Heart left ventricle (tissue), 16 donors: ENCODE measurements around the gene KL. TPM values are rescaled to one million over a fixed set of nuclear protein-coding genes. Genes with fewer than 3 reads are reported as not detected.
A peak's percentile ranks its signal among the peaks of the same experiment; 100 is the strongest.

Source experiments
- ATAC-seq, 4 donors: fragments of 200-7000 bp; cut with Tn5 transposase; one replicate each; pipeline ENCODE4 v1.9.1; 2020 to 2022; ENCODE audit warnings: moderate library complexity in 4 of 4, mild to moderate bottlenecking in 3 of 4, moderate number of reproducible peaks in 1 of 4
- DNase-seq, 5 donors: peaks; one replicate each; pipeline ENCODE4 v3.0.0-alpha.2; 2020
- H3K27ac ChIP-seq, 12 donors: fragments of 200-600 bp; sonication (generic) in 4 of 12; one replicate each; pipeline versions ENCODE4 v1.5.0 to v1.8.0; 2016 to 2022; ENCODE audit warnings: mild to moderate bottlenecking in 2 of 12
- H3K27me3 ChIP-seq, 9 donors: fragments of 200-600 bp; sonication (generic) in 2 of 9; one replicate each; pipeline versions ENCODE4 v1.5.1 to v1.8.0; 2016 to 2022; ENCODE audit warnings: mild to moderate bottlenecking in 3 of 9
- H3K36me3 ChIP-seq, 9 donors: fragments of 200-600 bp; sonication (generic) in 2 of 9; one replicate each; pipeline versions ENCODE4 v1.5.0 to v1.8.0; 2018 to 2022; ENCODE audit warnings: mild to moderate bottlenecking in 2 of 9
- H3K4me1 ChIP-seq, 12 donors: fragments of 200-600 bp; sonication (generic) in 4 of 12; one replicate each; pipeline versions ENCODE4 v1.5.0 to v1.8.0; 2016 to 2022; ENCODE audit warnings: mild to moderate bottlenecking in 3 of 12
- H3K4me3 ChIP-seq, 12 donors: fragments of 200-600 bp; sonication (generic) in 4 of 12; one replicate each; pipeline versions ENCODE4 v1.5.0 to v1.8.0; 2017 to 2022; ENCODE audit warnings: mild to moderate bottlenecking in 9 of 12, moderate library complexity in 4 of 12
- H3K9me3 ChIP-seq, 12 donors: fragments of 200-600 bp; sonication (generic) in 4 of 12; one replicate each; pipeline versions ENCODE4 v1.5.0 to v1.8.0; 2016 to 2022; ENCODE audit warnings: mild to moderate bottlenecking in 1 of 12
- POLR2A ChIP-seq, 2 donors: fragments of 450-650 bp; IDR thresholded peaks; one replicate each; pipeline ENCODE4 v1.6.1; 2017; ENCODE audit warnings: antibody characterized with exemption in 2 of 2, mild to moderate bottlenecking in 2 of 2, moderate library complexity in 2 of 2
- WGBS, 4 donors: extraction: QIAGEN DNeasy Blood & Tissue Kit in 2 of 4; methylation state at CpG; one replicate each; pipeline versions ENCODE4 v1.1.5 to v1.1.7; 2013 to 2018; 5-methylcytosine and 5-hydroxymethylcytosine counted together
- intact Hi-C, 10 donors: fragments of 100-400 bp; cut with DNase I; formaldehyde crosslinking; loops; one replicate each; pipeline versions ENCODE4 v1.11.1 to v1.14.2; 2022
- polyA plus RNA-seq, 2 donors: library from polyadenylated mRNA; stranded (reverse); fragments of 200-250 nt; gene quantifications; one replicate each; pipeline ENCODE4 v1.2.3, GENCODE V29; 2013
- total RNA-seq, 9 donors: library from RNA; depleted of rRNA in 2 of 9; stranded (reverse); fragments of >200 nt in 2 of 9; fragmentation: NEBNext Ultra II Directional in 3 of 9; extraction: Animal tissue kit (Norgen Biotek cat#: 25700) in 3 of 9; gene quantifications; one replicate each; pipeline versions ENCODE4 v1.1.0 to v1.2.4, GENCODE V29; 2016 to 2023
- TF ChIP-seq, protein P1 (sequence below), 12 donors: fragments of 200-600 bp; sonication (generic) in 4 of 12; IDR thresholded peaks; one replicate each; pipeline versions ENCODE4 v1.5.0 to v1.8.0; 2018 to 2022; ENCODE audit warnings: antibody characterized with exemption in 12 of 12, mild to moderate bottlenecking in 5 of 12
- donor health status: ischemic (EF 13 %, LVEDD 7.1; RV severe dilation, severe dysfunction).
- donor health status: healthy with polysubstance abuse.
- donor health status: DM: no; HTN: yes; CAD: no.
- donor health status: DM: no; HTN: no; CAD: no.
- donor health status: ischemic (EF 25% LVEDD 6.9; RV normal size, moderate dysfunction).
- donor health status: ischemic (EF 25% LVEDD 5.7; RV mildly dilated, moderate dysfunction).
- donor health status: healthy.
- donor health status: DM: yes; HTN: yes; CAD: no.
- donor health status: ischemic (EF 35%, LVEDD 5.7; RV mildly dilated, moderate dysfunction).
- donor health status: nonischemic (EF 11% LVEDD 7.7; RV severe dilation, severe dysfunction).
- donor health status: DM: yes; HTN: yes; CAD: no.
- donor health status: PGD.
- donor health status: ischemic (EF 29% LVEDD 5.4; RV normal size, mild dysfunction).
- donor health status: nonischemic (EF 23%, LVEDD 6.1; RV moderate dilation, normal function).

The KL gene
- total and polyA plus RNA-seq, 11 donors, result 0.34 to 3.1 (median 1.7) TPM

DNA sequence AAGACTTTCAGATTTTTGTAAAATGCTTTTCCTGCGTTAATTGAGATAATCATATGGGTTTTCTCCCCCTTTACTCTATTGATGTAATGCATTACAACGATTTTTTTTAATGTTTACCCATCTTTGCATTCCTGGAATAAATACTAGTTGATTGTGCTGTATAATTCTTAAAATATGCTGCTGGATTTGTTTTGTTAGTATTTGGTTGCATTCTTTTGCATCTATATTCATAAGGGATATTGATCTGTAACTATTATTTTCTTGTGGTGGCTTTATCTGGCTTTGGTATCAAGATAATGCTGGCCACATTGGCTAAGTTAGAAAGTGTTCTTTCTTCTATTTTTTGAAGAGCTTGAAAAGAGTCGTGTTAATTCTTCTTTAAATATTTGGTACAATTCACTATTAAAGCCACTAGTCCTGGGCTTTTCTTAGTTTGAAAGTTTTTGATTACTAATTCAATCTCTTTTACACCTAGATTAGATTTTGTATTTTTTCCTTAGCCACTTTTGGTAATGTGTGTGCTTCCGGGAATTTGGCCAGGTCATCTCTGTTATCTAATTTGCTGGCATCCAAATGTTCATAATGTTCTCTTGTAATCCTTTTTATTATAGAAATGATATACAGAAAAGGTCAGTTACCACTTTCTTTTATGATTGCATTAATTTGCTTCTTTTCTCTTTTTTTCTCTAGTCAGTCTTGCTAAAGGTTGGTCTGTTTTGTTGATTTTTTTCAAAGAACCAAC is 29.8 kb downstream of the KL start:
- peaks cover 0 to 4% (median 0%) of the 10 kb centered on the region in 12 donors for H3K4me1 ChIP-seq
- DNase-seq (no peak), ATAC-seq (no peak)
- no peak overlapping the region for H3K4me3 ChIP-seq
- WGBS, 4 donors, result 75 to 84% (median 80%) methylated on average over 4 of the region's 4 CpGs
- H3K36me3 ChIP-seq, result no peaks in the 10 kb centered on the region
- H3K27me3 ChIP-seq, result no peaks in the 10 kb centered on the region
- TF ChIP-seq POLR2A (IDR thresholded peaks at IDR 0.05), result no peak
- TF ChIP-seq, protein P1, sequence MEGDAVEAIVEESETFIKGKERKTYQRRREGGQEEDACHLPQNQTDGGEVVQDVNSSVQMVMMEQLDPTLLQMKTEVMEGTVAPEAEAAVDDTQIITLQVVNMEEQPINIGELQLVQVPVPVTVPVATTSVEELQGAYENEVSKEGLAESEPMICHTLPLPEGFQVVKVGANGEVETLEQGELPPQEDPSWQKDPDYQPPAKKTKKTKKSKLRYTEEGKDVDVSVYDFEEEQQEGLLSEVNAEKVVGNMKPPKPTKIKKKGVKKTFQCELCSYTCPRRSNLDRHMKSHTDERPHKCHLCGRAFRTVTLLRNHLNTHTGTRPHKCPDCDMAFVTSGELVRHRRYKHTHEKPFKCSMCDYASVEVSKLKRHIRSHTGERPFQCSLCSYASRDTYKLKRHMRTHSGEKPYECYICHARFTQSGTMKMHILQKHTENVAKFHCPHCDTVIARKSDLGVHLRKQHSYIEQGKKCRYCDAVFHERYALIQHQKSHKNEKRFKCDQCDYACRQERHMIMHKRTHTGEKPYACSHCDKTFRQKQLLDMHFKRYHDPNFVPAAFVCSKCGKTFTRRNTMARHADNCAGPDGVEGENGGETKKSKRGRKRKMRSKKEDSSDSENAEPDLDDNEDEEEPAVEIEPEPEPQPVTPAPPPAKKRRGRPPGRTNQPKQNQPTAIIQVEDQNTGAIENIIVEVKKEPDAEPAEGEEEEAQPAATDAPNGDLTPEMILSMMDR (IDR thresholded peaks at IDR 0.05), result no peak
- no peak overlapping the region for H3K27ac ChIP-seq
- intact Hi-C loops, result no loop called here
- no peaks in the 10 kb centered on the region for H3K9me3 ChIP-seq

DNA sequence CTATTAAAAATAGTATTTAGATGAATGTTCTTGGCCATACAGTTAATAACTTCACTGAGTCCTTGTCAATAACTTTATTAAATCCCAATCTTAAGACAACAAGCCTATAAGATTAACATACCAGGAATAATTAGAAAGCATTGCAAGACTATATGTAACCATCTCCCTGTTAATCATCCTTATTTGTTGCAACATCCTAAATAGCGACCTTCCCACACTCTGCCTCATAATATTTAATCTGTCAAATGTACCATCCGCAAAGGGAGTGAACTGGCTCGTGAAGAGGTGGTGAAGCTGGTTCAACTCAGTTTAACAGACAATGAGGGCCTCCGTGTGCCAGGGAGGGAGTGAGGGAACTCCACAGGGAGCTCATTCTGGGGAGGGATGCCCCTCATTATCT is 33.9 kb downstream of the KL start:
- DNase-seq, result no peak
- WGBS, 4 donors, result 40 to 66% (median 43%) methylated on average over 4 of the region's 4 CpGs
- no peak for TF ChIP-seq POLR2A (IDR thresholded peaks at IDR 0.05)
- TF ChIP-seq, protein P1 (IDR thresholded peaks at IDR 0.05), result no peak
- Histone ChIP-seq H3K9me3 (no peaks in the 10 kb centered on the region), H3K4me3 (no peak overlapping the region), H3K27ac (no peak overlapping the region), H3K4me1 (peaks cover 0 to 7% (median 2%) of the 10 kb centered on the region in 12 donors), H3K36me3 (peaks cover 0 to 2% (median 0%) of the 10 kb centered on the region in 9 donors), H3K27me3 (no peaks in the 10 kb centered on the region)
- ATAC-seq, result no peak
- intact Hi-C loops, result no loop called here

DNA sequence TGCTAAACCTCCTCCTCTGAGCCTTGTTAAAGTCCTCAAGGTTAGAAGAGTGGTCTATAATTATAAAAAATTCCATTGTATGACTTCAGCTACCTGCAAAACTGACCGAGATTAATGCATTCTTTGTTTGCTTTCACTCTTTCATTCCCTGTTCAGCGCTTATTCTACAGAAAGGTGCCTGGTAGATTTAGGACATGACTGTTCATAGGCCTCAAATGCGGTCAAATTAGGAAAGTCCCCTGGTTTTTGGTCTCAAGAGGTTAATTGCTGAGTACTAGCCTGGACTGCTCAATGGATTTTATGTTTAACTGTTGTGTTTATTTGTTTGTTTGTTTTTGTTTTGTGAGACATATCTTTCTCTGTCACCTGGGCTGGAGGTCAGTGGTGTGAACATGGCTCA is 35.4 kb downstream of the KL start:
- H3K27ac ChIP-seq, result peak overlapping the region in 1 of 12 donors; percentile 30
- H3K27me3 ChIP-seq, result no peaks in the 10 kb centered on the region
- 96 to 100% (median 99%) methylated on average over 3 of the region's 3 CpGs for WGBS, 4 donors
- ATAC-seq (no peak), DNase-seq (no peak)
- peaks cover 0 to 8% (median 0%) of the 10 kb centered on the region in 12 donors for H3K4me1 ChIP-seq
- TF ChIP-seq, protein P1 (IDR thresholded peaks at IDR 0.05), result no peak
- no peak for TF ChIP-seq POLR2A (IDR thresholded peaks at IDR 0.05)
- H3K4me3 ChIP-seq, result no peak overlapping the region
- H3K36me3 ChIP-seq, result peaks cover 0 to 5% (median 0%) of the 10 kb centered on the region in 9 donors
- intact Hi-C loops, result no loop called here
- H3K9me3 ChIP-seq, result no peaks in the 10 kb centered on the region

DNA sequence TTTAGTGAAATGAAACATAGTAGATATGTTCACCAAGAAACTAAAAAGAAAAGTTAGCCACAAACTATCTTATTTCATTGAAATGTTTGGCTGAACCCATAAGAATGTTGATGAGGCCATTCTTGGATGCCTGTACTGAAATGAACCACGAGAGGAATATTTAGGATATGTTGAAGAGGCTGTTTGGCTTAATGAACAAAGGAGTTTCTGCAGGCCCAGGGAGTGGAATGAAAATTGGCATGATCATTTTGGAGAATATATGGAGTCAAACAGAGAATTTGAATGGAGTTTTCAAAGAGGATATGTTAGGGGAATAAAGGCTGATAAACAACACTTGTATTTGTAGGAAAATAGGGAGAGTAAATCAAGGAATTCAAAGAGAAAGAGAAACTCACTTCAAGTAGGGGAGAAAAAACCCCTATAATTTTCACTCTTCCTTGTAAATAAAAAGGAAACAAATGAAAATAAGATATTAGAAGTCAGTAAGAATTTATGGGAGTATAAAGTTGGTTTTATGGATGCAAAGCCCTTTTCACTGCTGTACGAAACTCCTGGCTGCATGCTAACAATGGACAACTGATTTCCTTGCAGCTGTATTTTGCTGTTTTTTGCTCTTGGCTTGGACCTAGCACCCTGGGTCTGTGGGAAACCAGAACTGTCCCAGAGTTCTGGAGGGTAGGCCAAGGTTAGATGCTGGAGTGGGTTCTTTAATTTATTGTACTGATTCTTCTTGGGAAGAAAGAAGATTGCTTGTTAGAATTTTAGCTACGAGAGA is 36.5 kb downstream of the KL start:
- TF ChIP-seq, protein P1 (IDR thresholded peaks at IDR 0.05), result no peak
- no peak for TF ChIP-seq POLR2A (IDR thresholded peaks at IDR 0.05)
- Histone ChIP-seq H3K4me3 (peak overlapping the region in 2 of 12 donors; percentile 16 to 17), H3K4me1 (peaks cover 0 to 18% (median 9%) of the 10 kb centered on the region in 12 donors), H3K27me3 (no peaks in the 10 kb centered on the region), H3K9me3 (no peaks in the 10 kb centered on the region), H3K36me3 (peaks cover 0 to 5% (median 0%) of the 10 kb centered on the region in 9 donors), H3K27ac (peak overlapping the region in 7 of 12 donors; percentile 1 to 66 (median 33))
- ATAC-seq (peak in 1 of 4 donors; percentile 36), DNase-seq (no peak)
- intact Hi-C loops, result no loop called here
- 63 to 75% (median 68%) methylated on average over 3 of the region's 3 CpGs for WGBS, 4 donors
